Measurements from ENCODE around the gene DENND1A. TPM values are rescaled to one million over a fixed set of nuclear protein-coding genes. Genes with fewer than 3 reads are reported as not detected.

The DENND1A gene
- total RNA-seq, 1 donor, result 56.8 TPM

GRCh38 chr9:123339666-123340510 lies 590.0 kb downstream of the DENND1A start:
- peak in 2 of 3 donors; percentile 80 to 85 for DNase-seq (ENCODE audit: low read depth in 2 of 3, low spot score in 2 of 3)

- DNase-seq (ENCODE audit: low read depth in 2 of 3, low spot score in 2 of 3), result peak in 2 of 3 donors; percentile 80 to 83
Measured at GRCh38 chr9:123338710-123339665, 590.9 kb downstream of the DENND1A start.

- peak in 2 of 3 donors; percentile 47 to 64 for DNase-seq (ENCODE audit: low read depth in 2 of 3, low spot score in 2 of 3)
Measured at GRCh38 chr9:123337971-123338370, 592.0 kb downstream of the DENND1A start.

DNA sequence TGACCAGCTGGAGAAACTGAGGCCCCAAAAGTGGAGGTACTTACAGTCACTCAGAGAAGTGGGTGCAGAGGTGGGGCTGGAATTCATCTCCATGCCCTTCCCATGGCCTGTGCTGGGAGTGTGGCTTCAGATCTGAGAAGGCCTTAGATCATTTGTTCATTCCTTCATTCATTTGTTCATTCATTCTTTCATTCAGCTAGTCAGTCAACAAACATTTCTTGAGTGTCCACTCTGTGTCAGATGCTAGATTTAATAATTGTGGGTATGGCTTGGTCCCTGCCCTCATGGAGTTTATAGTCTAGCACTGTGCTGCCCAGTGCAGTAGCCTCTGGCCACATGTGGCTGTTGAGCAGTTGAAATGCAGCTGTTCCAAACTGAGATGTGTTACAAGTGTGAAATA lies 593.0 kb downstream of the DENND1A start:
- no peak for DNase-seq (ENCODE audit: low read depth in 2 of 3, low spot score in 2 of 3)

DNA sequence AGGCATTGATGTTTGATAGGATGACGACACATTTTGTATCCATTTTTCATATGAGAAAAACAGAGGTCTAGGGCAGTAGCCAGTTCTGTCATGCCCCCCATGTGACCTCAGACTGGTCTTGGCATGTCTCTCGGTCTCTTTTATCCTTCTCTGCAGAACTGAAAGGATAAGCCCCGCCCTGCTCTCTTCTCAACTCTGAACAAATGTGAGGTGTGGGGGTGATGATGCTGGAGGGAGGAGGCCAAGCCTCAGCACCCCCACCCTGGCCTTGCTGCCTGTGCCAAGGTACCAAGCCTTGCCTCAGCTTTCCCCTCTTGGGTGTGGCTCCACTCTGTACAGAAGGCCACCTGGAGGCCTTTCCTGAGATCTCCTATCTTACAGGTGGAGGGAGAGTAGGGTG lies 593.5 kb downstream of the DENND1A start:
- DNase-seq (ENCODE audit: low read depth in 2 of 3, low spot score in 2 of 3), result no peak

- DNase-seq (ENCODE audit: low read depth in 2 of 3, low spot score in 2 of 3), result no peak
Measured at GRCh38 chr9:123335986-123336329, 594.0 kb downstream of the DENND1A start.

- DNase-seq (ENCODE audit: low read depth in 2 of 3, low spot score in 2 of 3), result no peak
Measured at GRCh38 chr9:123335193-123335985, 594.5 kb downstream of the DENND1A start.

DNA sequence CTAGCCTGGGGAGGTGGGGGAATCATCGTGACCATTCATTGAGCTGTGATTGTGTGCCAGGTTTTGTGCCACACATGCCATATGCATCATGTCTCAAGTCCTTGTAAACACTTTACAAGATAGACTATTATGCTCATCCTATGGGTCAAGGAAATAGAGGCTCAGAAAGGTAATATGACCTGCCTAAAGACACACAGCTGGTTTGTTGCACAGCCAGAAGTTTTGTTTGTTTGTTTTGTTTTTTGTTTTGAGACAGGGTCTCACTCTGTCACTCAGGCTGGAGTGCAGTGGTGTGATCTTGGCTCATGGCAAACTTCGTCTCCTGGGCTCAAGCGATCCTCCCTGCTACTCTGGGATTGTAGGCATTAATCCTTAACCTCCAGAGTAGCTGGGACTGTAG lies 595.3 kb downstream of the DENND1A start:
- DNase-seq (ENCODE audit: low read depth in 2 of 3, low spot score in 2 of 3), result no peak

- peak in 2 of 3 donors; percentile 40 to 60 for DNase-seq (ENCODE audit: low read depth in 2 of 3, low spot score in 2 of 3)
Measured at GRCh38 chr9:123333058-123333669, 596.8 kb downstream of the DENND1A start.

DNA sequence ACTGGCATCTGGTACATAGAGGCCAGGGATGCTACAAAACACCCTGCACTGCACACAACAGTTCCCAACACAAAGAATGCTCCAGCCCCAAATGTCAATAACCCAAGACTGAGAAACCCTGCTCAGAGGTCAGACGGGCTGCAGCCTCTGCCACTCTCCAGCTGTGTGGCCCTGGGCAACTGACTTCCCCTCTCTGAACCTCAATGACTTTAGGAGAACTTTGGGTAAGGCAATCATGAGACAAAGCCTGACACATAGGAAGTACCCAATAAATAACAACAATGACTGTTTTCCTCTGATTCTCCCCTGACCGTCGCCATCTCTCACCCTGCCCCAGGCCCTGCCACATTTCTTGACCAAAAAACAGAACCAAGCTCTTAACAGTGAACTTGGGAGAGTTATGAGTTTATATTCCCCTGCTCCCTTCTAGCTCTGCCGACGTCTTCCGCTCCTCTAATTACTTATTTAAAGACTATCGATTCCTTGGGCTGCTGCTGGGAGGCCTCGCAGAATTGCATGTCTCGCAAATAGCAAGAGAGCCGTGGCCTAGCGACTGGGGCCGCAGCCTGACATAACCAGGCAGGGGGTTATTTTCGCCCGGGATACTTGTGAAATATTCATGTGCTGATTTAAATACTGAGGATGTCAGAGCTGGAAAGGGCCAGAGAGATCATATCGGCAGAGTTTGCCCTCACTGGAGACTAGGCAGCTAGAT lies 598.4 kb downstream of the DENND1A start:
- DNase-seq (ENCODE audit: low read depth in 2 of 3, low spot score in 2 of 3), result no peak

Small RNAs within 50 kb of the gene (small RNA-seq; reads per million reads assigned to genes)
- gene MIR601 (not detected), gene MIR7150 (not detected)

Other genes with a start within 250 kb of the DENND1A start
- gene LHX2, start 81.6 kb upstream of the DENND1A start, total RNA-seq, result under 0.01 TPM